Pons (tissue), 1 donor: ENCODE measurements around the gene CRIP1.
A peak's percentile ranks its signal among the peaks of the same experiment; 100 is the strongest.

Experiments
- DNase-seq: peaks from one replicate; pipeline ENCODE4 v3.0.0-alpha.2; 2016; ENCODE audit warnings: low spot score

Gene CRIP1

GRCh38 chr14:105507247-105507646 is 20.6 kb downstream of the CRIP1 start:
- DNase-seq = no peak

- no peak for DNase-seq
Observed at GRCh38 chr14:105508069-105508468, 21.4 kb downstream of the CRIP1 start.

DNA sequence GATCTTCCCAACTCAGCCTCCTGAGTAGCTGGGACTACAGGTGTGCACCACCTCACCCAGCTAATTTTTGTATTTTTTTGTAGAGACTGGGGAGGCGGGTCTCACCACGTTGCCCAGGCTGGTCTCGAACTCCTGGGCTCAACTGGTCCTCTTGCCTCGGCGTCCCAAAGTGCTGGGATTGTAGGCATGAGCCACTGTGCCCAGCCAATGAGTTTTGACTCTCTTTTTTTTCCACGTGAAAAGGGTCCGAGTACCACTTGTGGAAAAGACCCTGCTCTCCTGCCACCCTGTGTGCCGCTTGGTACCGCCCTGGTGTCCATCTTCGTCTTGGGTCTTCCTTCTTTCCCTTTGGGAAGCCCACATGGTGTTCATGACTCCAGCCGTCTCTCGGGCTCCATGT is 21.9 kb downstream of the CRIP1 start:
- DNase-seq = no peak

- no peak for DNase-seq
Observed at GRCh38 chr14:105517096-105517495, 30.4 kb downstream of the CRIP1 start.

GRCh38 chr14:105519946-105520698 is 33.4 kb downstream of the CRIP1 start:
- no peak for DNase-seq

GRCh38 chr14:105525326-105525725 is 38.6 kb downstream of the CRIP1 start:
- DNase-seq = no peak

GRCh38 chr14:105525861-105526775 is 39.4 kb downstream of the CRIP1 start, which contains the start of gene TMEM121:
Gene TMEM121, plus strand, starts transcription at chr14:105526583. Its CDS starts 2,252 bp downstream, at chr14:105528835.
- DNase-seq = no peak

DNA sequence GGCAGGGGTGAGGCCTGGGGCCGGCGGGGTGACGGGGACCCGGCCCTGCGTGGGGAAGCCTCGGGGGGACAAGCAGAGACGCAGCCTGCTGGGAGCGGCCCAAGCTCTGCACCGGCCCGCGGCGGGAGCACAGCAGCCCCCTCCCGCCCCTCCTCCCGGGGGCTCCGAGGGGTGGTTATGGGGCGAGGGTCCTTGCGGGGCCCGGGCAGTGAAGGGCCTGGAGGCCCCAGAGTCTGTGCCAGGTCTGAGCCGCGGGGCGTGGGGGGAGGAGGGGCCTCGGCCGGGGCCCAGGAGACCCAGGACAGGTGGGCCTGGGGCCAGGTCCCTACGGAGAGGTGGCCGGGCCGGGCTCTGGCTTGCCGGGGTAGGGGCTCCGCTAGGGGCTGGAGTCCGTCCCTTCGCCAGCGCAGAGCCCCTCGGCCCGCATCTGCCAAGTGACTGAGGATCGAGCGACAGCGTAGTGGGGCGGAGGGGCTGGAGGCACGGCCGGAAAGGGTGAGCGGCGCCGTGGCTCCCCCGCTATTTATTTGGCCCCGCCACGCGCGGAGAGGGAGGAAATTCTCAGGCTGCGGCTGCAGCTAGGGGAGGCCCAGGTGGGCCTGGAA is 40.2 kb downstream of the CRIP1 start:
- no peak for DNase-seq

- DNase-seq = no peak
Observed at GRCh38 chr14:105527381-105527825, 40.7 kb downstream of the CRIP1 start.

DNA sequence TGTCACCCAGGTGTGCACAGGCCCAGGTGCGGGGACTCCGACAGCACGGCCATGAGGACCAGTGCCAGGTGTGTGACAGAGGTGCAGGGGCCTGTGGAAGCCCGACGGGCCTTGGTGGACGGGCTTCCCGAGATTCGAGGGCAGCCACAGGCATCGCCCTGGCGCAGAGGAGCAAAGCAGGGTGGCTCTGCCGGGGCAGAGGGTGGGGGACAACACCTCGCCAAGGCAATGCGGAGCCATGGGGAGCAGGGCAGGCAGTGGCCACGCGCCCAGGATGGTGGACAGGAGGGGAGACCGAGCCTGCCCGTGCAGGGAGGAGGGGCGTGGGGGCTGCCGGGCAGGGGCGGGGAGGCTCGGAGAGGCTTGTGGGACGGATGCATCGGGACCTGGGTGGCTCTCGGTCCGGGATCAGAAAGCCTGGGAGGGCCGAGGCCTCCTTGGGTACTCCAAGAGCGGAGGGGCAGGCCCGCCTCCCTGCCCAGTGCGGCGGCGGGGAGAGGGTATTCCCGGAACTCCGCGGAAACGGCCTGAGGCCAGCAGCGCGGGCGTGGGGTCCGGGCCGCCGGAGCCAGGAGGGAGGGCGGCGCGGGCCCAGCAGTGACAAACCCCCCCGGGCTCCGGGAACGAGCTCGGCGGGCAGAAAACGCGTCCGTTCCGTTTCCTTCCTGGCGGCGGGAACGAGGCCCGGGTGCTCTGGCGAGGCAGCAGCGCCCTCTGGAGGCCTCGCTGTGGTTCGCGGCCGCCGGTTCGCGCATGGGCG is 41.3 kb downstream of the CRIP1 start:
- peak; percentile 56 for DNase-seq

DNA sequence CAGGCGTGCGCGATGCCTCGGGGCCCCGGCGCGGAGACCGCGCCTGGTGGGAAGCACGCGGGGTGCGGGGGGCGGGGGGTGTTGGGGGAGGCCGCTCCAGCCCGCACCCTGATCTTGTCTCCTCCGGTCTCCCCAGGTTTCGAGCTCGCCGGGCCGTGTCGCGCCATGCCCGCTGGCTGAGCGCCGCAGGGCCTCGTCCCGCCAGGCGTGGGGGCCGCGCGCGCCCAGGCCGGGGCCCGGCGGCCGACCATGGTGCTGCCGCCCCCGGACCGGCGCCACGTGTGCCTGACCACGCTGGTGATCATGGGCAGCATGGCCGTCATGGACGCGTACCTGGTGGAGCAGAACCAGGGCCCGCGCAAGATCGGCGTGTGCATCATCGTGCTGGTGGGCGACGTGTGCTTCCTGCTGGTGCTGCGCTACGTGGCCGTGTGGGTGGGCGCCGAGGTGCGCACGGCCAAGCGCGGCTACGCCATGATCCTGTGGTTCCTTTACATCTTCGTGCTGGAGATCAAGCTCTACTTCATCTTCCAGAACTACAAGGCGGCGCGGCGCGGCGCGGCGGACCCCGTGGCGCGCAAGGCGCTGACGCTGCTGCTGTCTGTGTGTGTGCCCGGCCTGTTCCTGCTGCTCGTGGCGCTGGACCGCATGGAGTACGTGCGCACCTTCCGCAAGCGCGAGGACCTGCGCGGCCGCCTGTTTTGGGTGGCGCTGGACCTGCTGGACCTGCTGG is 42.1 kb downstream of the CRIP1 start:
- no peak for DNase-seq

DNA sequence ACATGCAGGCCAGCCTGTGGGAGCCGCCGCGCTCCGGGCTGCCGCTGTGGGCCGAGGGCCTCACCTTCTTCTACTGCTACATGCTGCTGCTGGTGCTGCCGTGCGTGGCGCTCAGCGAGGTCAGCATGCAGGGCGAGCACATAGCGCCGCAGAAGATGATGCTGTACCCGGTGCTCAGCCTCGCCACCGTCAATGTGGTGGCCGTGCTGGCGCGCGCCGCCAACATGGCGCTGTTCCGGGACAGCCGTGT is 42.6 kb downstream of the CRIP1 start:
- no peak for DNase-seq

DNA sequence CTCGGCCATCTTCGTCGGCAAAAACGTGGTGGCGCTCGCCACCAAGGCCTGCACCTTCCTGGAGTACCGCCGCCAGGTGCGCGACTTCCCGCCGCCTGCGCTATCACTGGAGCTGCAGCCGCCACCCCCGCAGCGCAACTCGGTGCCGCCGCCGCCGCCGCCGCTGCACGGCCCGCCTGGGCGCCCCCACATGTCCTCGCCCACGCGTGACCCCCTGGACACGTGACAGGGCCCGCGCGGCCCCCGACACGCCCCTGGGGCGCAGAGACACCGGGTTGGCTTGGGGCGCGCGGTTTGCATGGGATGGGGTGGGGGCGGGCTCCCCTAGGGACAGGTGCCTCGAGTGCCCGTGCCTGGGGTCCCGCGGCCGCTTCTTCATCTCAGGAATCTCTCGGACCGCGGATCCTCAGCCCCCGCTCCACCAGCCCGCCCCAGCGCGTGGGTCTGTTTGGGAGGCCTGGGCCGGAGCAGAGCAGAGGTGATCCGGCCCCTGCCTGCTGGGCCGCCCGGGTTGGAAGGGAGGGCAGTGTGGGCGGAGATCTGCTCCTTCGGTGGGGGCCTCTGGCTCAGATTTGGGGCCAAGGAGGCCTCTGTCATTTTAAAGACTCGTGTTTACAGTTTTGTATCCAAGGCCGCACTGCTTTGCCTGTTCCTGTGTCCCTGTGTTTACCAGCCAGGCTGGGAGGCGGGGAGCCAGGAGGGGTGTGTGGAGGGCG is 43.0 kb downstream of the CRIP1 start:
- no peak for DNase-seq

DNA sequence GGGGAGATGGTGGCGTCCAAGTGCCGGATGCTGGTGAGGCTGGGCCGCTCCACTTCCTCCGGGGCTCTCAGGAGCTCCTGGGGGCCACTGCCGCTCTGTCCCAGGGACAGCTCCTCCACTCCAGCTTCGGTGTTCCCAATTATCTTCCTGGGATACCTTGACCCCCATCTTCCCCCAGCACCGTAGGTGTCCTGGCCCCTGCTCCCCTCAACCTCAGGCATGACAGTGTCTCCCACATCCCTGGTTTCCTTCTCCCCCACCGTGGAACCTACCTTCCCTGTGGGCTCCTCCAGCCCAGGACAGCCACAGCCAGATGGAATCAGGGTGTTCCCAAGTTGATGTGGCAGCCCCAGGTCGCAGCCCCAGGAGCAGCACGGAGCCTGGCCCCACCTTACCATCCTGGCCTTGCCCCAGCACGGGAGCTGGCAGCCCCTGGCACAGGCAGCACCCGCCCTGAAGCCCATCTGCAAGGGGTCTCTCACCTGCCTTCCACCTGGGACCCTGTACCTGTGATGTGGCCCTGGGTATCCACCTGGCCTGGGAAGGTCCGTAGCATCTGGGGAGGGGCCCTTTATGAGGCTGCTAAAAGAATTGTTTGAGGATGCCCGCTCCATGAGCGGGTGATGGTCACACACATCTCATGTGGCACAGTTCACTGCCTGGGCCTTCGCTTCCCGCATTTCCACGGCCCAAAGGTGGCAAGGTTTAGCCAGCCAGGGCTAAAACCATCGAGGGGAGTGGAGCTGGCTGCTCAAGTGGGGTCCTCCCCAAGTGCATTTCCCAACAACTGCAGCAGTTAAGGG is 43.8 kb downstream of the CRIP1 start:
- no peak for DNase-seq

DNA sequence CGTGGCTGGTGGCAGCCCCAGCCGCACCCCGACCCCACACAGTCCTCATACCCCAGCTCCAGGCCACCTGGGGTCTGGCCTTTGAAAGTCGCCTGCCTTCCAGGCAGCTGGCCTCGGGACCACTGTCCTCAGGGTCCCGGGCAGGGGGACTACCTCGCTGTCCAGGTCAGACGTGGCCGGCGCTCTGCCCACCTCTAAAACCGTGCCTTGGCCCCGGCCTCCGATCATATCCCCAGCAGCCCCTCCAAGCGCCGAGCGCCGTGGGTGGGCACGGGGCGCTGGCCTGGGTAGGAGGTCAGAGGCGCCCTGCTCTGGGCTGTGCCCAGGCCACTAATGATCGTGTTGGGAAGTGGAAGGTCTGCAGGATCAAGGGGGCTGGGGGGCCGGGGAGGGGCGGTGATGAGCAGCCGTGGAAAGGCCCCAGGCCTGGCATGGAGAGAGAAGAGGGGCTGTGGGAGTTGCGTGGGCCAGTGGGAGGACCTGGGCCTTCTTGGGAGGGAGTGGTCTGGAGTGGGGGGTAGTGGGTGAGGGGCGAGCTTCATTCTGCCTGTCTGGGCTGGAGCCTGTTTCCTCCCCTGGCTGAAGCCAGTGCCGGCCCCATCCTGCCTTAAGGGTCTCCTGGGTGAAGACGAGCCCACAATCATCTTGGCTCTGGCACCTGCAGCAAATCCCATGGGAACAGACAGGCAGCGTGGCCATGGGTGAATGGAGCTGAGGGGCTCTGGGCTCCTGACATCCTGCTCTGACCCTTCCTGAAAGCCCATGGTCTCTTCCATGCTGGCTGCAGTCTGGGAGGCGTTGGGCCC is 44.6 kb downstream of the CRIP1 start:
- no peak for DNase-seq

GRCh38 chr14:105531894-105532623 is 45.4 kb downstream of the CRIP1 start:
- no peak for DNase-seq

GRCh38 chr14:105532735-105533141 is 46.1 kb downstream of the CRIP1 start:
- no peak for DNase-seq

DNA sequence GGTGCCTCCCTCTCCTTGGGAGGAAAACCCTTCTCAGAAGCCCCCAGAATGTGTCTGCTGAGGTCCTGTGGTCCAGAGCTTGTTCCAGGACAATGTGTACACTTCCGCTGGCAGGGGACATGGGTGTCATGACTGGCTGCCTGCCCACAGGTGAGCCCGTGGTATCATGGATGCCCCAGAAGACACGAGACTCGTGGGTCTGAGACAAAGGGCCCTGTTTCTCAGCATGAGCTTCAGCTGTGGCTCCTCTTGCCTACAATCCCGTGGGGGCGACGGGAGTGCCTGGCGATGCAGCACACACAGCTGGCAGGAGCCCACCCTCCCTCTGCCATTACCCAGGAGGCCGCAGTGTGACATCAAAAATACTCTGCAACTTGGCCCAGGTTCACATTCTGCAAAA is 46.7 kb downstream of the CRIP1 start:
- no peak for DNase-seq
